Measurements from ENCODE around the gene ZC3HAV1. TPM values are rescaled to one million over a fixed set of nuclear protein-coding genes. Genes with fewer than 3 reads are reported as not detected.
A peak's percentile ranks its signal among the peaks of the same experiment; 100 is the strongest.
"Not testable (repeated sequence)": the region's sequence is repeated elsewhere in the genome, so short reads cannot be mapped to it uniquely, and the experiment has no call there.

Gene ZC3HAV1
- total RNA-seq, 1 donor from 2014 or later: 11.0 TPM

DNA sequence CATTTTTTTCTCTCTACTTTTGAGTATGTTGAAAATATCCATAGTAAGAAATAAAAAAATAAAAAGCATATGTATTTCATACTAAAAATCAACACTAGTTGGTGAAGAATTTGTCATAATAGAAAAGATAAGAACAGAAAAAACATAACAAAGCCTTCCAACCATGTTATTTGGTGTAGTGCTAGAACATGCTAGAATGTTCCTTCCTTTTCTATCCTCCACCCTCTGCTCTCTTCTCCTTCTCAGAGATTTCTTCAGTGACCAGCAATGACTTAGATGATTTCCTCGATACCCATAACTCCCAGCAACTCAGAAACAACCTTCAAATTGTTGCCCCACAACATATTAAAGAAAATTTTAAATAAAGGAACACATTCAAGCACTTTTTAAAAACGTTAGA lies 2.6 kb downstream of the ZC3HAV1 start:
- peaks cover 12% of the 10 kb centered on the region for H3K4me1 Mint-ChIP-seq
- H3F3A ChIP-seq (ENCODE audit: low read depth): peaks cover 25% of the 10 kb centered on the region
- H3K4me1 ChIP-seq: peaks cover 5% of the 10 kb centered on the region
- peaks cover 37% of the 10 kb centered on the region for H3K27me3 Mint-ChIP-seq (ENCODE audit: insufficient read depth, low read depth)
- peaks cover 52% of the 10 kb centered on the region for H3K27me3 ChIP-seq
- H3K9me3 Mint-ChIP-seq: peaks cover 3% of the 10 kb centered on the region
- H3K36me3 Mint-ChIP-seq: peaks cover 2% of the 10 kb centered on the region
- no peak overlapping the region for H3K27ac ChIP-seq
- H3K9ac ChIP-seq: no peak overlapping the region
- TF ChIP-seq EZH2phosphoT487 (IDR thresholded peaks at IDR 0.05): no peak
- TF ChIP-seq EZH2 (IDR thresholded peaks at IDR 0.05): no peak
- TF ChIP-seq, protein P1, sequence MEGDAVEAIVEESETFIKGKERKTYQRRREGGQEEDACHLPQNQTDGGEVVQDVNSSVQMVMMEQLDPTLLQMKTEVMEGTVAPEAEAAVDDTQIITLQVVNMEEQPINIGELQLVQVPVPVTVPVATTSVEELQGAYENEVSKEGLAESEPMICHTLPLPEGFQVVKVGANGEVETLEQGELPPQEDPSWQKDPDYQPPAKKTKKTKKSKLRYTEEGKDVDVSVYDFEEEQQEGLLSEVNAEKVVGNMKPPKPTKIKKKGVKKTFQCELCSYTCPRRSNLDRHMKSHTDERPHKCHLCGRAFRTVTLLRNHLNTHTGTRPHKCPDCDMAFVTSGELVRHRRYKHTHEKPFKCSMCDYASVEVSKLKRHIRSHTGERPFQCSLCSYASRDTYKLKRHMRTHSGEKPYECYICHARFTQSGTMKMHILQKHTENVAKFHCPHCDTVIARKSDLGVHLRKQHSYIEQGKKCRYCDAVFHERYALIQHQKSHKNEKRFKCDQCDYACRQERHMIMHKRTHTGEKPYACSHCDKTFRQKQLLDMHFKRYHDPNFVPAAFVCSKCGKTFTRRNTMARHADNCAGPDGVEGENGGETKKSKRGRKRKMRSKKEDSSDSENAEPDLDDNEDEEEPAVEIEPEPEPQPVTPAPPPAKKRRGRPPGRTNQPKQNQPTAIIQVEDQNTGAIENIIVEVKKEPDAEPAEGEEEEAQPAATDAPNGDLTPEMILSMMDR (IDR thresholded peaks at IDR 0.05): no peak
- H3K4me2 ChIP-seq: no peak overlapping the region
- no peak overlapping the region for H3K4me3 ChIP-seq
- no peaks in the 10 kb centered on the region for H3K36me3 ChIP-seq
- H3K79me2 ChIP-seq (ENCODE audit: low read depth): peaks cover 3% of the 10 kb centered on the region
- H3K4me3 Mint-ChIP-seq: peak overlapping the region; percentile 23
- no peaks in the 10 kb centered on the region for H4K20me1 ChIP-seq (ENCODE audit: low read depth)
- no peaks in the 10 kb centered on the region for H3K9me3 ChIP-seq (ENCODE audit: low read depth)
- no peak overlapping the region for H2AFZ ChIP-seq (replicated peaks)
- H3K27ac Mint-ChIP-seq: no peak overlapping the region
- DNase-seq (ENCODE audit: low spot score): no peak

- H3K4me1 Mint-ChIP-seq: peaks cover 12% of the 10 kb centered on the region
- H3K79me2 ChIP-seq (ENCODE audit: low read depth); H3K9me3 ChIP-seq (ENCODE audit: low read depth); H3K4me2 ChIP-seq; H3K27ac ChIP-seq; H3K9ac ChIP-seq; H3K36me3 Mint-ChIP-seq; H3K9me3 Mint-ChIP-seq; H3K4me3 ChIP-seq; H3K36me3 ChIP-seq; H3K27ac Mint-ChIP-seq; H3K4me3 Mint-ChIP-seq; DNase-seq (ENCODE audit: low spot score); H2AFZ ChIP-seq (replicated peaks); H4K20me1 ChIP-seq (ENCODE audit: low read depth); H3K4me1 ChIP-seq: not testable (repeated sequence)
- H3K27me3 Mint-ChIP-seq (ENCODE audit: insufficient read depth, low read depth): peaks cover 31% of the 10 kb centered on the region
- Histone ChIP-seq H3F3A (ENCODE audit: low read depth) (peaks cover 25% of the 10 kb centered on the region), H3K27me3 (peaks cover 44% of the 10 kb centered on the region)
Observed at GRCh38 chr7:139106227-139106626, 3.3 kb downstream of the ZC3HAV1 start.

DNA sequence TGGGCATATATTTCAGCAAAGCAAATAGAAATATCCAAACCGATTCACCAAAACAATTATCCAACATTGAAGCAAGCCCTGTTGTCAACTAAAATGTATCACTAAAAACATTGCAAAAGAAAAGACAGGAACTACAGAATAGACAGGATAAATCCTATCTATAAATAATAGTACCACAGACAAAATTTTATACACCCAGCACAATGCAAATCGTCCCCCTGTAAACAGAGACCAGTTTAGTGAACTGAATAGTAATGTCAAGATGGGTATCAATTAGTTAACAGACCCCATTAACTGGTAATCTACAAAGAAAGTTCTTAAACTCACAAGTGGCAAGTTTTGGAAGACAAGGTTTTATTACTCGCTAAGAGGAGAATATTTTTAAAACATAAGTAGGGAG lies 4.0 kb downstream of the ZC3HAV1 start:
- H3K9me3 ChIP-seq (ENCODE audit: low read depth): no peaks in the 10 kb centered on the region
- Mint-ChIP-seq H3K27me3 (ENCODE audit: insufficient read depth, low read depth) (peaks cover 29% of the 10 kb centered on the region), H3K4me3 (no peak overlapping the region), H3K36me3 (peaks cover 4% of the 10 kb centered on the region), H3K27ac (no peak overlapping the region), H3K9me3 (peaks cover 2% of the 10 kb centered on the region), H3K4me1 (peaks cover 12% of the 10 kb centered on the region)
- no peaks in the 10 kb centered on the region for H3K36me3 ChIP-seq
- H3K9ac ChIP-seq: no peak overlapping the region
- no peak overlapping the region for H2AFZ ChIP-seq (replicated peaks)
- peaks cover 3% of the 10 kb centered on the region for H3K79me2 ChIP-seq (ENCODE audit: low read depth)
- H3K27ac ChIP-seq: no peak overlapping the region
- peaks cover 5% of the 10 kb centered on the region for H3K4me1 ChIP-seq
- H3K27me3 ChIP-seq: peaks cover 37% of the 10 kb centered on the region
- H3K4me3 ChIP-seq: no peak overlapping the region
- H4K20me1 ChIP-seq (ENCODE audit: low read depth): no peaks in the 10 kb centered on the region
- TF ChIP-seq EZH2phosphoT487 (IDR thresholded peaks at IDR 0.05) (no peak), EZH2 (IDR thresholded peaks at IDR 0.05) (no peak)
- TF ChIP-seq, protein P1 (IDR thresholded peaks at IDR 0.05): no peak
- H3K4me2 ChIP-seq: no peak overlapping the region
- no peak for DNase-seq (ENCODE audit: low spot score)
- peaks cover 25% of the 10 kb centered on the region for H3F3A ChIP-seq (ENCODE audit: low read depth)

- Mint-ChIP-seq H3K27me3 (ENCODE audit: insufficient read depth, low read depth) (peaks cover 23% of the 10 kb centered on the region), H3K4me3 (no peak overlapping the region), H3K27ac (peak overlapping the region; percentile 13), H3K9me3 (peaks cover 5% of the 10 kb centered on the region), H3K4me1 (peaks cover 7% of the 10 kb centered on the region), H3K36me3 (peaks cover 2% of the 10 kb centered on the region)
- DNase-seq (ENCODE audit: low spot score): no peak
- no peak overlapping the region for H3K4me3 ChIP-seq
- peaks cover 23% of the 10 kb centered on the region for H3K27me3 ChIP-seq
- no peak overlapping the region for H2AFZ ChIP-seq (replicated peaks)
- H3K9ac ChIP-seq: no peak overlapping the region
- H3K79me2 ChIP-seq (ENCODE audit: low read depth): peaks cover 3% of the 10 kb centered on the region
- H3K4me1 ChIP-seq: peaks cover 5% of the 10 kb centered on the region
- H4K20me1 ChIP-seq (ENCODE audit: low read depth): no peaks in the 10 kb centered on the region
- no peak overlapping the region for H3K27ac ChIP-seq
- H3K4me2 ChIP-seq: no peak overlapping the region
- H3K36me3 ChIP-seq: no peaks in the 10 kb centered on the region
- H3K9me3 ChIP-seq (ENCODE audit: low read depth): no peaks in the 10 kb centered on the region
- TF ChIP-seq, protein P1 (IDR thresholded peaks at IDR 0.05): no peak
- TF ChIP-seq EZH2phosphoT487 (IDR thresholded peaks at IDR 0.05) (no peak), EZH2 (IDR thresholded peaks at IDR 0.05) (no peak)
- peaks cover 15% of the 10 kb centered on the region for H3F3A ChIP-seq (ENCODE audit: low read depth)
Observed at GRCh38 chr7:139104091-139104450, 5.4 kb downstream of the ZC3HAV1 start.
